ENCODE results near the gene STON1.

DNA sequence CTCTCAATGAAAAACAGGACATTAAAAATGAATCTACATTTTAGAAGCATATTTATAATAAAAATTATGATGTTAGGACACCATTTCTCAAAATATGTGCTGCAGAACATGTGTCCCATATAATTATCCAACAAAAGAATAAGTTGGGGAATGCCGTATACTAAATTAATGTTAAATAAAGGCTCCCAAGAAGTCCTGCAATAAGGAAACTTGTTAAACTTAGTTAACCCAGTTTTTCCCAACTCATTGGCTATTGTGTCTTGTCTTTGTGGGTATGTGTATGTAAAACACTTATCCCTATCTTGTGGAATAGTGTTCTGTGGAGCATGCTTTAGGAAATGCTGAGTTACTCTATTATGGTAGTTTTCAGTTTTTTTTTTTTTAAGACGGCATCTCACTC, 62.1 kb downstream of the STON1 start:
- TF ChIP-seq CTCF (IDR thresholded peaks at IDR 0.05; ENCODE audit: insufficient read depth, low read length, poor library complexity, severe bottlenecking) (no peak), EZH2phosphoT487 (conservative IDR thresholded peaks at IDR 0.05; ENCODE audit: low read length) (no peak)
